22Rv1 (cell line): ENCODE data around the gene TCF7L2.

ENCODE experiments used
- ZFX ChIP-seq: fragments of 450-650 bp; IDR thresholded peaks from 2 replicates; pipeline ENCODE4 v1.6.1; 2017; ENCODE audit warnings: antibody characterized with exemption, borderline replicate concordance
- TF ChIP-seq, protein P1 (sequence below): fragments of 450-650 bp; IDR thresholded peaks from 2 replicates; pipeline ENCODE4 v1.5.1; 2017; ENCODE audit warnings: mild to moderate bottlenecking

DNA sequence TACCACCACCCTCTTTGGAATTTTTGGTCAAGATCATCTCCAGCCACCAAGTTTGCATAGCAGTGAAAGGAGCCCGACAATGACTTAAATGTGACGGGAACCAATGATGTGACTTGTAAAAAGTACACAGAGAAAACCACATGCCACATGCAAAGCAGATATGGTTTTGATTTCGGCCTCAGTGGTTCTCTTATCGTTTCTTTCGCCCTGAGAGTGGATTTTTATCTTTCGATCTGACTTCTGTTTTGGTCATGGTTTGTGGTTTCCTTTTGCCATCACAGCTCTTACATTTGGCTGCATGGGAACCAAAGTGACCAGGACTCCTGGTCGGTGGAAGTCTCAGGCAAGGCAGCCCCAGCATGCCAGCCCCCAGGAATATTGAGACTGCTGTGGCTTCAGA is 31.5 kb downstream of the TCF7L2 start:
- no peak for TF ChIP-seq ZFX
- TF ChIP-seq, protein P1, sequence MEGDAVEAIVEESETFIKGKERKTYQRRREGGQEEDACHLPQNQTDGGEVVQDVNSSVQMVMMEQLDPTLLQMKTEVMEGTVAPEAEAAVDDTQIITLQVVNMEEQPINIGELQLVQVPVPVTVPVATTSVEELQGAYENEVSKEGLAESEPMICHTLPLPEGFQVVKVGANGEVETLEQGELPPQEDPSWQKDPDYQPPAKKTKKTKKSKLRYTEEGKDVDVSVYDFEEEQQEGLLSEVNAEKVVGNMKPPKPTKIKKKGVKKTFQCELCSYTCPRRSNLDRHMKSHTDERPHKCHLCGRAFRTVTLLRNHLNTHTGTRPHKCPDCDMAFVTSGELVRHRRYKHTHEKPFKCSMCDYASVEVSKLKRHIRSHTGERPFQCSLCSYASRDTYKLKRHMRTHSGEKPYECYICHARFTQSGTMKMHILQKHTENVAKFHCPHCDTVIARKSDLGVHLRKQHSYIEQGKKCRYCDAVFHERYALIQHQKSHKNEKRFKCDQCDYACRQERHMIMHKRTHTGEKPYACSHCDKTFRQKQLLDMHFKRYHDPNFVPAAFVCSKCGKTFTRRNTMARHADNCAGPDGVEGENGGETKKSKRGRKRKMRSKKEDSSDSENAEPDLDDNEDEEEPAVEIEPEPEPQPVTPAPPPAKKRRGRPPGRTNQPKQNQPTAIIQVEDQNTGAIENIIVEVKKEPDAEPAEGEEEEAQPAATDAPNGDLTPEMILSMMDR, result no peak
